ENCODE data around the gene RNF31. TPM values are rescaled to one million over a fixed set of nuclear protein-coding genes. Genes with fewer than 3 reads are reported as not detected.

The RNF31 gene
- total RNA-seq, 2 experiments from 2014 or later = 37.8 to 57.8 TPM

DNA sequence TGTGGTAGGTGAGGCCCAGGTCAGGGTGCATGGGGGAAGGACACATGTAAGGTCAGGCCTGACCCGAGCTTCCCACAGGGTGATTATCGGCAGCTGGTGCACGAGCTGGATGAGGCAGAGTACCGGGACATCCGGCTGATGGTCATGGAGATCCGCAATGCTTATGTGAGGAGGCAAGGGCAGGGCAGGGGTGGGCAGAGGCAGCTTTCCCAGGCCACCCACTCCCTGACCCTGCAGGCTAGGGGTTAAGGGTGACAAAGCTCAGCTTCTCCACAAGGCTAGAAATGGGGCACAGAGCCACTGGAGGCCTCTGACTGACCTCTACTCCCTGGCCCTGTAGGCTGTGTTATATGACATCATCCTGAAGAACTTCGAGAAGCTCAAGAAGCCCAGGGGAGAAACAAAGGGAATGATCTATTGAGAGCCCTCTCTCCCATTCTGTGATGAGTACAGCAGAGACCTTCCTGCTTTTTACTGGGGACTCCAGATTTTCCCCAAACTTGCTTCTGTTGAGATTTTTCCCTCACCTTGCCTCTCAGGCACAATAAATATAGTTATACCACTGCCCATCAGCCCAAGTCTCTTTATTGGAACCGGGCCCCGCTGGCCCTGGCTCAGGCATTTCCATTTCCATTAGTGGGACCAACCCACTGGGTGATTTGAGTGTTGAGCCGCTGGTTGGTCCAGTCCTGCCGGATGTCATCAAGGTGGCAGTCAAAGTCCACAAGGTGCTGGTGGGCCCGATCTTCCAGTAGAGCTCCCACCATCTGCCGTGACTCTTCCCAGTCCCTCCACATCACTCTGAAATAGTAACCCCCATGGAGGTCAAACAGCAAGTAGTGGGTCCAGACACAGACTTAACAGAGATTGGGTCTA, 8.7 kb upstream of the RNF31 start:
- intact Hi-C loops (cut with micrococcal nuclease; ENCODE audit: unreplicated experiment) = no loop called here
- no peak for TF ChIP-seq CTCF (conservative IDR thresholded peaks at IDR 0.05; ENCODE audit: low read length)
- DNase-seq (ENCODE audit: low spot score) = no peak
- no TSS peak for BruUV-seq (replicated peaks)
- CTCF ChIA-PET (ENCODE audit: unreplicated experiment) = no interaction called here
- H4K20me1 ChIP-seq (ENCODE audit: insufficient read depth, low read length) = 0 out of 2 replicates have a peak, but pooled peaks cover 6% of the 10 kb centered on the region
- POLR2A ChIA-PET = interaction anchor here (1.1 to 4.1 kb wide), 4 partner anchors 21 to 44 kb away, joined by 3 to 43 read pairs (median 4); partner anchors contain the start of genes DCAF11, NRL and PCK2
- peaks cover 42% of the 10 kb centered on the region for H3K4me1 ChIP-seq (ENCODE audit: insufficient read depth, low read length, poor library complexity, severe bottlenecking)
- H3K36me3 ChIP-seq (ENCODE audit: insufficient read depth, low read length) = peaks cover 38% of the 10 kb centered on the region
- H3K27ac ChIP-seq (ENCODE audit: low read depth, low read length, poor library complexity, severe bottlenecking) = no peak overlapping the region
- H3K4me2 ChIP-seq (ENCODE audit: low read length) = peak overlapping the region; percentile 89
- H3K4me3 ChIP-seq (ENCODE audit: low read depth, low read length, poor library complexity, severe bottlenecking) = peak overlapping the region; percentile 85
- peaks cover 25% of the 10 kb centered on the region for H3K79me2 ChIP-seq (ENCODE audit: insufficient read depth, low read depth, low read length)
- H3K9me2 ChIP-seq (ENCODE audit: insufficient read depth, low read length) = no peaks in the 10 kb centered on the region
- no peak overlapping the region for H2AFZ ChIP-seq (ENCODE audit: low read length)
- no peaks in the 10 kb centered on the region for H3K9me3 ChIP-seq (ENCODE audit: low read length)

DNA sequence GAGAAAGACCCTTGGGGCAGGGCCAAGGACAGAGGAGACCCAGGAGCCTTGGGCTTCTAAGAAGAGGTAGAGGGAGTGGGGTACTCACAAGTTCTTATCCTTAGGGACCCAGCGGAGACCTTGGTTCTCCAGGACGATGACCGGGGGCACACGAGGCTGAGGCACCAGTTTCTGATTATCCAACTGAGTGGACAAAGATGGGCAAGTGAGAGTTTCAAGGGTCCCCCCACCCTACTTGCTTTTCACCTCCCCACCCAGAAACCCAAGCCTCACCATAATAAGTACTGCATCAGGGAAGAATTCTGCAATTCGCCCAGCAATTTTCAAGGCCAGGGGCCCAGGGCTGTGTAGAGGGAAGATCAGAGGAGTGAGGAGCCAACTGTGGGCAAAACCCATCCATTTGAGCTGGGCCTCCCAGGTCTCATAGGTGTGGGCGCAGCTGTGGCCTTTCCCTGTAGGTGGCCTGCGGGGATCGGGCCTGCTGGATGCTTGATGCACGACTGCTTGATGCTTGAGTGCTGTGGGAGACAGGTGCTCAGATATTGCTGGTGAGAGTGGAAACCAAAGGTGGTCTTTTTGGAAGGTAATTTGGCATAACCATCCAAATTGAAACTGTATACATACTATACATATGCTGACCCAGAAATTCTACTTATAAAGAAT, 7.9 kb upstream of the RNF31 start:
- H2AFZ ChIP-seq (ENCODE audit: low read length) = no peak overlapping the region
- TF ChIP-seq CTCF (conservative IDR thresholded peaks at IDR 0.05; ENCODE audit: low read length) (no peak), EZH2phosphoT487 (IDR thresholded peaks at IDR 0.05; ENCODE audit: borderline replicate concordance, low read depth, low read length) (no peak)
- peaks cover 46% of the 10 kb centered on the region for H3K36me3 ChIP-seq (ENCODE audit: insufficient read depth, low read length)
- DNase-seq (ENCODE audit: low spot score) = no peak
- ChIA-PET POLR2A (interaction anchor here (2.5 to 4.1 kb wide), 2 partner anchors 24 kb away, joined by 14 to 43 read pairs; partner anchors contain the start of genes DCAF11 and NRL), CTCF (ENCODE audit: unreplicated experiment) (no interaction called here)
- intact Hi-C loops (cut with micrococcal nuclease; ENCODE audit: unreplicated experiment) = no loop called here
- 0 out of 2 replicates have a peak, but pooled peaks cover 6% of the 10 kb centered on the region for H4K20me1 ChIP-seq (ENCODE audit: insufficient read depth, low read length)
- H3K4me1 ChIP-seq (ENCODE audit: insufficient read depth, low read length, poor library complexity, severe bottlenecking) = peaks cover 42% of the 10 kb centered on the region
- H3K4me2 ChIP-seq (ENCODE audit: low read length) = peak overlapping the region; percentile 89
- H3K9me3 ChIP-seq (ENCODE audit: low read length) = no peaks in the 10 kb centered on the region
- TSS peak; percentile 70 for BruUV-seq (replicated peaks)
- peak overlapping the region; percentile 85 for H3K4me3 ChIP-seq (ENCODE audit: low read depth, low read length, poor library complexity, severe bottlenecking)
- H3K79me2 ChIP-seq (ENCODE audit: insufficient read depth, low read depth, low read length) = peaks cover 25% of the 10 kb centered on the region
- H3K27ac ChIP-seq (ENCODE audit: low read depth, low read length, poor library complexity, severe bottlenecking) = no peak overlapping the region
- no peaks in the 10 kb centered on the region for H3K9me2 ChIP-seq (ENCODE audit: insufficient read depth, low read length)

All from OCI-LY7 (cell line).